GM18907 (cell line): ENCODE measurements around the gene KANSL2.
"Not testable (repeated sequence)": the region's sequence is repeated elsewhere in the genome, so short reads cannot be mapped to it uniquely, and the experiment has no call there.

Experiments
- ATAC-seq: cut with Tn5 transposase; IDR thresholded peaks from one replicate; pipeline ENCODE4 v1.9.1; 2021; ENCODE audit warnings: mild to moderate bottlenecking, moderate library complexity; ENCODE audit not compliant: unreplicated experiment

The KANSL2 gene

GRCh38 chr12:48681710-48682532 is at the start of gene KANSL2:
Gene KANSL2, minus strand, starts transcription at chr12:48682238. Its CDS starts 606 bp downstream, at chr12:48681632.
- peak; percentile 97 for ATAC-seq

GRCh38 chr12:48728807-48729206 is 46.8 kb upstream of the KANSL2 start:
- no peak for ATAC-seq

GRCh38 chr12:48720737-48721136 is 38.7 kb upstream of the KANSL2 start:
- ATAC-seq = not testable (repeated sequence)

GRCh38 chr12:48720171-48720570 is 38.1 kb upstream of the KANSL2 start:
- ATAC-seq = not testable (repeated sequence)

- ATAC-seq = not testable (repeated sequence)
Measured at GRCh38 chr12:48719002-48719401, 37.0 kb upstream of the KANSL2 start.

GRCh38 chr12:48717252-48717695 is 35.2 kb upstream of the KANSL2 start:
- peak; percentile 3 for ATAC-seq

- peak; percentile 98 for ATAC-seq
Measured at GRCh38 chr12:48716493-48717251, 34.6 kb upstream of the KANSL2 start, which contains the start of gene CCNT1. Gene CCNT1, minus strand, starts transcription at chr12:48716707. Its CDS starts 32 bp downstream, at chr12:48716675.

- no peak for ATAC-seq
Measured at GRCh38 chr12:48716168-48716492, 34.1 kb upstream of the KANSL2 start.

GRCh38 chr12:48712209-48712608 is 30.2 kb upstream of the KANSL2 start:
- no peak for ATAC-seq

- ATAC-seq = not testable (repeated sequence)
Measured at GRCh38 chr12:48698822-48699221, 16.8 kb upstream of the KANSL2 start.

- no peak for ATAC-seq
Measured at GRCh38 chr12:48696626-48697025, 14.6 kb upstream of the KANSL2 start.

GRCh38 chr12:48695859-48696258 is 13.8 kb upstream of the KANSL2 start:
- no peak for ATAC-seq

GRCh38 chr12:48694038-48694437 is 12.0 kb upstream of the KANSL2 start:
- ATAC-seq = no peak

- no peak for ATAC-seq
Measured at GRCh38 chr12:48693572-48693971, 11.5 kb upstream of the KANSL2 start.

- ATAC-seq = no peak
Measured at GRCh38 chr12:48691826-48692487, 9.9 kb upstream of the KANSL2 start.

GRCh38 chr12:48690990-48691389 is 9.0 kb upstream of the KANSL2 start:
- no peak for ATAC-seq

- no peak for ATAC-seq
Measured at GRCh38 chr12:48690436-48690835, 8.4 kb upstream of the KANSL2 start.

- no peak for ATAC-seq
Measured at GRCh38 chr12:48688836-48689235, 6.8 kb upstream of the KANSL2 start.

GRCh38 chr12:48687592-48687991 is 5.6 kb upstream of the KANSL2 start:
- no peak for ATAC-seq

GRCh38 chr12:48686615-48687334 is 4.7 kb upstream of the KANSL2 start:
- ATAC-seq = no peak
